Measurements from ENCODE around the gene GRHL1.

GRHL1 gene

DNA sequence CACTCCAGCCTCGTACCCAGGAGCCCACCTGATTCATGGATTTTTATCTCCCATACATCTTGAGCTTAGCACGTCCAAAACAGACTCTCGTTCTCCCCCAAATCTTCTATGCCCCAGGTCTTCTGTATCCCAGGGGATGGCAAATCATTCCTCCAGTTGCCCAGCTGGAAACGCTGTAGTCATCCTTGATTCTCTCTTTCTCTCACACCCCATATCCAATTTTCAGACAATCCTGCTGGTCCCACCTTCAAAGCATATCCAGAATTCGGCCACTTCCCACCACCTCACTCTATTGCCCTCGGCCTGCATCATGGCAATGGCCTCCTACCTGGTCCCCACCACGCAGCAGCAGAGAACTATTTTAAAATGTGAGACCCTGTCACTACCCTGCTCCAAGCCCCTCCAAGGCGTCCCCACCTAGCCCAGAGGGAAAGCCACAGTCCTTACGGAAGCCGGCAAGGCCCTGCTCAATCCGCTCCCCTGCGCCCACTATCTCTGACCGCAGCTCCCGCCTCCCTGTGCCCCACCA is 1.4 kb upstream of the GRHL1 start:
- DNase-seq, result no peak

DNA sequence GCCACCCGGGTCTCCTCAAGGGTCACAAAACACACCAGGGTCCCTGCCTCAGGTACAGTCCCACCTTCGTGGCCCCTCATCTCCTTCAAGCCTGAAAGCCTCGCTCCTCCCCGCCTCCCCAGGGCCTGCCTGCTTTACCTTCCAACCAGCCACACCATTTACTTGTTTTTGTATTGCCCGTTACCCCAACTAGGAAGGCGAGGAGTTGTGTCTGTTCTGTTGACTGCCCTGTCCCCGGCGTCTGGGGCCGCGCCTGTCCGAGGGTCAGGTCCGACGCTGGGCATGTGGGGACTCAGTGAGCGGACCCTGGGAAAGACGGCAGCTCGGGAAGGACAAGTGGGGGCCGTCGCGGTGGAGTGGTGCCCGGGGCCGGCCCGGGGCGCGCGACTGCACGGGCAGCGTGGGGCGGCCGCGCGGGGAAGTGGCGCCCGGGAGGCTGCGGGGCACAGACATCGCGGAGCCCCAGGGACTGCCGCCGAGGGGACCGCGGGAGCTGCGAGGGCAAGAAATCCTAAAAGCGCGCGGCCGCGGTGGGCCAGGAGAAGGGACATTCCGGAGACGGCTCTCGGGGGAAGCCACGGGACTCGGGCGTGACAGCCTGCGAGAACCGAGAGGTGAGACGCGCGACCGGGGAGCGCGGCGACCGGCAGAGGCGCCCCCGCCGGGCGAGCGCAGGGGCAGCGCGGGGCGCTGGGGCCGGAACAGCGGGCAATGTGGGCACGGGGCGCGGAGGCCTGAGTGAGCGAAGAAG is 797 bp upstream of the GRHL1 start:
- no peak for DNase-seq

DNA sequence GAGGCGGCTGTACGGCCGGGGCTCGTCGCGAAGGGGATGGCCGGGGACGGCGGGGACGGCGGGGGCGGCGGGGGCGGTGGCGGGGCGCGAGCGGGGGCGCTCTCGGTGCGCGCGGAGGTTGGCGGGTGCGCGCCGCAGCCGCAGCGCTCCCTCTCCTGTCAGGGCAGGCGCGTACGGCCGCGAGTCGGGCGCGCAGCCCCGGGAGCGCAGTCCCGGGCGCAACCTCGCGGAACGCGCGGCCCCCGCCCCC is 296 bp upstream of the GRHL1 start:
- no peak for DNase-seq

DNA sequence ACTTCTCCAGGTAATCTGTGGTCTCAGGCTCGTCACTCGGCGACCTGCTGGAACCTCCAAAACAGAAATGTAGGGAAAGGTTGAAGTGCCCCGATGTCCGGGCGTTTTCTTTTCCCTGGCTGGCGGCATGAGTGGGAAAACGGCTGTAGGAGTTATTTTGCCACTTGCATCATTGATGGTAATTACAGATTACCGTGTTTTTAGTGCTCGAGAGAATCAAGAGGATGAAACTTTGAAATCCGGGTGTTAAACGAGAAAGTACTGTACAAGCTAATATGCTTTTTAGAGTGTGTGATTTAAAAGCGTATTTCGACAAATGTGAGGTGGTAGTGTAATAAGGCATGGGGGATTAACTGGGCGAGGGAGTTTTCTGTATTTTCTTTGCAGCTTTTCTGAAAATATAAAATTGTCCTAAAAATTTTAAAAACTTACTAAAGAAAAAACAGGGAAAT is 819 bp downstream of the GRHL1 start:
- no peak for DNase-seq

DNA sequence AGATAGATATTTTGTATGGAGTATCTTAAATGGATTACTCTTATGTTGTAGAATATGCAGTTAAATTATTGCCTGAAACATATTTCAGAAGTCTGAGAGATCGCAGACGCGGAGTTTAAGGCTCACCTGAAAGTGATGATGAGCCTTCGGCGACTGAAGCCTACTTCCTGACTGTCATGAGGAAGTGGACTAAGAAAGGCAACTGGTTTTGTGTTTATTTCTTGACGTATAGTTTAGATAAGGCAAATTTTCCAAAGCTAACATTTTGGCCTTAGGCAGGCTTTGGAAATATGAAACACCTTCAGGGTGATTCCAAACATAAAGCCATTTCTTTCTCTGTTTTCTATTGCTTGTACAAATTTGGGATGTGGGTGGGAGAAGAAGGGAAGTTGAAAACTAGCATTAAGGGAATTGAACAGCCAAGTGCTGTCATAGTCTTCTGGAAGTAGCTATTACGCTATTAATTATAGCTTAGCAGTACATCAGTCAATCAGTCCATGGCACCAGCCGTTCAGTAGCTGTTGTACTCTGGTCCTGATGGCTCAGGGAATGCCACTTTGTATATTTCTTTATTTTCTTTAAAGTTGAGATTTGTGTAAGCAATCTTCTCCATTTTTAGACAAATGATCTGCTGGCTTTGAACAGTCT is 1.5 kb downstream of the GRHL1 start:
- no peak for DNase-seq

DNA sequence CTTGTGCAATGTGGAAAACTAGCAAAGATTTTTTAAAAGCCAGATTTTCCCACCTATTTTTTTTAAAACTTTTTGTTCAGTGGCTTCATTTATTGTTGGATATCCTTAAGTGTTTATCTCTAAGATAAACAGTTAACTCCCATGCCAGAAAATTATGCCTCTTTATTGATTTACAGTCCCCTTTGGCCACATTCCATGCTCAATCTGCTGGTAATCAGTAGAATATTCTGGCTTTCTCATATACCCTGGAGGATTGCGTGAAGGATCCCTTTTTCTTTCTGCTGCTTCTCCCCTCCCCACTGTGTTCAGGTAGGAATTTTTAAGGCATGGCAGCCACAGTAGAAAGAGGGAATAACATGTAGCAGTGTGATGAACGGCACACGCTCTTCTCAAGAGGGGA is 2.6 kb downstream of the GRHL1 start:
- DNase-seq, result no peak

DNA sequence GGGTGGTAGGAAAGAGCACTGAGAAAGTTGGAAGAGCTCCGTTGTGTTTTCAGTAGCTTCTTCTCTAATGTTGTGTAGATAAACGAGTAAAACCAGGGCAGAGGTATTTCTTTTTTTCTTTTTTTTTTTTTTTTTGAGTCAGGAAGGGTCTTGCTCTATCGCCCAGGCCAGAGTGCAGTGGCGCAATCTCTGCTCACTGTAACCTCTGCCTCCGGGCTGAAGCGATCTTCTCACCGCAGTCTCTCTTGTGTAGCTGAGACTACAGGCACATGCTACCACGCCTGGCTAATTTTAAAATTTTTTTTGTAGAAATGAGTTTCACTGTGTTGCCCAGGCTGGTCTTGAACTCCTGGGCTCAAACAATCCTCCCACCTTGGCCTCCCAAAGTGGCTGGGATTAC is 6.6 kb downstream of the GRHL1 start:
- no peak for DNase-seq

DNA sequence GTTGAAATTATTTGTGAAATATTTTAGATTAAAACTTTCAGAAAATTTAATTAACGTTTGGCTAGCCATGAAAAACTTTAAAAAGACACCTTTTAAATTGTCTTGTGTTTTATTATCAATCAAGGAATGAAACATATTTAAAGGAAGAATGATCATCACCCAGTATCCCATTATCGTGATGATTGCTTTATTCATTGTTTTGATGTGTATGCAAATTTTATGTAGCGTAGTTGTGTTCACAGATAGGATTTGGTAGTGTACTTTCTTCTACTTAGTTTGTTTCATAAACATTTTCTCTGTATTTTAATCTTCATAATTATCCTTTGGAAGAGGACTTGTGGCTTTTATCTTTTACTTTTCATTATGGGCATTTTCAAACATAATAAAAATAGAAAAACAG is 7.8 kb downstream of the GRHL1 start:
- no peak for DNase-seq

DNA sequence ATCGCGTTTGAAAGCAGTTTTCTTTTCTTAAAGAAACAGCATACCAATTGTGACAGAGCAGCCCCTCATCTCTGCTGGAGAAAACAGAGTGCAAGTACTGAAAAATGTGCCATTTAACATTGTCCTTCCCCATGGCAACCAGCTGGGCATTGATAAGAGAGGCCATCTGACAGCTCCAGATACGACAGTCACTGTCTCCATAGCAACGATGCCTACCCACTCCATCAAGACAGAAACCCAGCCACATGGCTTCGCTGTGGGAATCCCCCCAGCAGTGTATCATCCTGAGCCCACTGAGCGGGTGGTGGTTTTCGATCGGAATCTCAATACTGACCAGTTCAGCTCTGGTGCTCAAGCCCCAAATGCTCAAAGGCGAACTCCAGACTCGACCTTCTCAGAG is 9.5 kb downstream of the GRHL1 start:
- no peak for DNase-seq

DNA sequence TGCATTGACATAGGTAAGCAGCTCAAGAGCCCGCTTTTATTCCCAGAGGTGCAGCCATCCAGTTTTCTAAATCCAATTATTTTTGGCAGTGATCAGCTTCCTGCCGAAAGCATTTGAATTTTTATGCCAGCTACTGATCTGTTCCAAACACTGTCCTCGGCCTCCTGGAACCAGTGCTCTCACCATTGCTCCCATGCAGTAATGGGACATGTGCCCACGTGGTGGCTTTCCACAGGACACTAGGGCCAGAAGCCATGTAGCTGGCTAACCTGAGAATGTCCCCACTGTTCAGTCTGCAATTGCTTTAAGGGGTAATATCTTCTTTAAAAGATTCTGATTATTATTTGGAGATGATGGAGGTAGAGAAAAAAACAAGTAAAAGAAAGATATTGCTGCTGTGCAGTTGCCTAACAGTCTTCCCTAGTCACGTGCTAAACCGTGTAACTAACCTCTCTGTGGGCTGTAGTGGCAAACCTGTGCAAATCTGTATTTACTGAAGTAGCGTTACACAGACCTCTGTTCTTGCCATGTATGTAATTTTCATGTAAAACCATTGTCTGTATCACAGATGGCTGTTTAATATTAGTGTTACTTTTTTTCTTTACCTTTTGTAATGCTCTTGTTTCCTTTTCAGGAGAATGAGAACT is 13.0 kb downstream of the GRHL1 start:
- no peak for DNase-seq

DNA sequence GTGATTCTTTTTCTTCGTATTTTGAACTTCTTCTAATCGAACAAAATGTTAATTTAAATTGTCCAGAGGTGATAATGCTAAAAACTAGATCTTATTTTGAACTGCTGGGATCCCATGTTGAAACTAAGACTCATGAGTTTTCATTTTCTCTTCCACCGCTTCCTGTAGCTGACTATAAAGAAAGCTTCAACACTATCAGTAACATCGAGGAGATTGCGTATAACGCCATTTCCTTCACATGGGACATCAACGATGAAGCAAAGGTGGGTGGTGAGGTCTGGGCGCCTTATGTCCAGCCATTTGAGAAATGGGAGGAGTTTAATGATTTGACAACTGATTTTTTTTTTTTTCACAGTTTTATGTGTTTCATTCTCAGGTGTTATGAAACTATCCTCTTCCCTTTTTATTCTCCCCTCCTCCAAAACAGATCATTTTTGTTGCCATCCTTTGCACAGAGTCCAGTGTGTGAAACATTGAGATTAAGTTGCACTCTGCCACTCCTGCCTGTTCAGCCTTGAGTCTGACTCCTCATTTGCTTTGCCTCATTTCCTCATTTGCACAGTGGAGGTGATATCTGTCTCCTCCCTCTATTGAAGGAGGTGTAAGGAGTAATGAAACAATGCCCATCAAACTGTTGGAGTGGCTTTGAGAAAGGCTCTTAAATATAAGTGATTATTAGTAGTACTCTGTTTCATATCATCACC is 13.8 kb downstream of the GRHL1 start:
- DNase-seq, result no peak

DNA sequence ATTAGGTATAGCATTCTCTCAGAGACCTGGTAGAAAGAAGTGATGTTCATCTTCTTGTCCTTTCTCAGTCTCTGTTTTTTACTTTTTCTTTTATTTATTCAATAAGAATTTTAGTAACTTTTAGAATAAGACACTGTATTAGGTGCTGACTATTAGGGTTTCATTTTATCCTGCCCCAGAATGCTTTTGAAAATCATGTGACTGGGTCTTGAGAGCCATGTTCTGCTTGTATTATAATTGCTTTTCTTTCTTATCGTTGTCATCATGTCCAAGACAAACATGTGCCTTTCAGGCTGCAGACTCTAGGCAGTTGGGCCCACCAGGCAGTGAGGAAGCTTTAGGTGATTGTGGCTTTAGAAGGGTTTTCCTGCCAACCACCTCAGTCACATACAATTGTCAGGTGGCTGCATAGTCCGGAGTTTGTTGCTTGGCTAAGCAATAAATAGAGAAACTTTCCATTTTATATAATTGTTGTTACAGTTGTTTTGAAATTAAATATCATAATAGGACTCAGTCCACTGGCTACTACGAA is 15.1 kb downstream of the GRHL1 start:
- DNase-seq, result no peak

DNA sequence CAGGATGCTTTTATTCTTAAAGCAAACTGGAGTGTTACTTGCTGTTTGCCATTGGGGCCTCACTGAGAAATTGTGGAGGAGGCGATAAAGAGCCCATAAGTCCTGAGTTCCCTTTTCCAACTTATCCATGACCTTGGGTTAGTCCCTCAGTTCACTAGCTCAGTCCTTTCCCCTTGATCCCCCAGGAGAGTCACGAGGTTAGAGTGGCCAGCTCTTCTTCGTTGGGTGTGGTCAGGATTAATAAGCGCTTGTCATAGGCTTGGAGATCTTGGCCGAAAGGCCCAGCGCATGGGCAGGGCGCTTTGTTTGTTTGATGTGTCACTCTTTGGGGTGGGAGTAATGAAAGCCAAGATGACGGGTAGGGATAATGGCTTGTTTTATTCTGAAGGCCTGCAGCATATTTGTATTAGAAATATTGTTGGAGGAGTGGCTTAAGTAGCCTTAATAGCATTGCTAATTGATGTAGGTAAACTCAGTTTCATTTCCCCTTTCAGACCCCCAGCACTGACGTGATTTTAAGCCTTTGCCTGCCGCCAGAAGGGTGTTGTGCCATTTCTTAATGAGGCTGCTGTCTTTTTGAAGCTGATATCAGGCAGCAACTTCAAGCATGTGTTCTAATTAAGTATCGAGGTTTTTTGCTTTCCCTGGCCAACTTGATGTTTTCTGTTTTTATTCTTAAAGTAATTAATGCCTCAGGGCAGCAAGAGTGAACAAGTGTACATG is 15.7 kb downstream of the GRHL1 start:
- DNase-seq, result no peak

DNA sequence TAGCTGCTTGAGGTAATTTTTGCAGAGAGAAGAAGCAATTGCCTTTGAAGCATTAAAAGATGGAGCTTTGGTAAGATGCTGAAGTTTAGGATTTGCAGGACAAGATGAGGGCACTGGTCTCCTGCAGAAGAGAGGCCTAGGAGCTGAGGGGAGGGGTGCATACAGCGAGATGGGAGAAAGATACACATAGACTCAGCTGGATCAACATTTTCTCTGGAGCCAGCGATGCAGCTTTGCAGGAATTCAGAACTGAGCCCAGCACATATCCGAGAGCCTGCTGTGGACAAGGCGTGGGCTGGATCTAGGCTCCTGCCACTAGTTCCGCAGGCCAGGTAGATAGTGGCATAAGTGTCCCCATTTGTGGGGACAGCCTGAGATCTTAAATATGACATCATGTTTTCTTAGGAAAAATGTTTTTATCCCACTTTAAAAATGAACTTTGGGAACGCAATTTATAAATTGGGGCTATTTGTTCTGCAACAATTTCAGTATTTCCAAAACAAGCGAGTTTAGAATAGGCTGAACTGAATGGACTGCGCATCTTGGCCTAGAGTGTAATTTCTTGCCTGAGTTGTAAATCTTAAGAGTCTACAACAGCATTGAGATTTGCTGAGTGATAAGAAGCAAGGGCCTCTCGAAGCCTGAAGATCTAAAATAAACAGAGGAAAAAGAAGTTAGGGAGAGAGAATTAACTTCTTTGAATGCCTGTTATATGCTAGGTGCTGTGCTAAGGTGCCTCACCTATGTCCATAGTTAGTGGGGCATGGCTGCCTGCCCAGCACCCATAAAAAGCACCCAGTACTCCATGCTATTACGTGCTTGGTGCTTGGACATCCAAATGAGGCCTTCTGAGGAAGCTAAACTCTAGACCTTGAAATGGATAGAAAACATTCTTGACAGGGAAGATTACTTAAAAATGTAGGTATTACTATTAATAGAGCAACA is 17.3 kb downstream of the GRHL1 start:
- no peak for DNase-seq

DNA sequence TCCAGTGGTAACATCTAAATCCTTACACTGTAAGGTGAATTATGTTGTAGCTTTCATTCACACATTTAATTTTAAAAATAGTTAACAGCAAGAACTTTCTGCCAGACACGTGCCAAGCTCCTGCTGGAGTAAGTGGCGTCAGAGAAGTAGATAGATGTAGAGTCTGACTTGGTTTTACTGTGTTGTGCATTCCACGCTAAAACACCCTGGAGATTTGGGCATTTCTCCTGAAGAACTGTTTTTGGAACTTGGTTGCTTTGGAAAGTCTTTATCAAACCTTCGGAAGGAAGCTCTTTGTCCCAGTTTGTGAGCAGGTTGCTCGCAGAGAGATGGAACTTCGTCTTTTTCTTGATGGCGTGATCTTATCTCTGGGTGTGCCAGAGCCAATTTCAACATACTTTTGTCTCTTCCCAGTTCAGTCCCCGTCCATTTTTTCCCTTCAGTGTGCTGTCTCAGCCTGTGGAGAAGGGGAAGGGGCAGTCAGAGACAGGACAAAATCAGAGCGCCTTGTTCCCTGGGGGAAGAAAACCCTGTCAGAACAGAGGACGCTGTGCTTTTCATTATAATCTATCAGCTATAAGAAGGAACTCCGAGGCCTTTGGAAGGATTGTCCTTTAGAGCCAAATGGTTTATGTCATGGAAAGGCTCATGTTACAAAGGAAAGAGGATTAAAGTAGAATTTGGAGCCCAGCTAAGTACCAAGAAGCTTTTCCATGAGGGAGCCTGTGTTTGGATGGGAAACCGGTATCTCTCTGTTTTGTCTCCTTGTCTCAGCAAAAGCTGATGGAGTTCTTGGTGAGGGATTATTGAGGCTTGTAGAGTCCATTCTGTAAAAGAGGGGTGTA is 18.9 kb downstream of the GRHL1 start:
- no peak for DNase-seq

DNA sequence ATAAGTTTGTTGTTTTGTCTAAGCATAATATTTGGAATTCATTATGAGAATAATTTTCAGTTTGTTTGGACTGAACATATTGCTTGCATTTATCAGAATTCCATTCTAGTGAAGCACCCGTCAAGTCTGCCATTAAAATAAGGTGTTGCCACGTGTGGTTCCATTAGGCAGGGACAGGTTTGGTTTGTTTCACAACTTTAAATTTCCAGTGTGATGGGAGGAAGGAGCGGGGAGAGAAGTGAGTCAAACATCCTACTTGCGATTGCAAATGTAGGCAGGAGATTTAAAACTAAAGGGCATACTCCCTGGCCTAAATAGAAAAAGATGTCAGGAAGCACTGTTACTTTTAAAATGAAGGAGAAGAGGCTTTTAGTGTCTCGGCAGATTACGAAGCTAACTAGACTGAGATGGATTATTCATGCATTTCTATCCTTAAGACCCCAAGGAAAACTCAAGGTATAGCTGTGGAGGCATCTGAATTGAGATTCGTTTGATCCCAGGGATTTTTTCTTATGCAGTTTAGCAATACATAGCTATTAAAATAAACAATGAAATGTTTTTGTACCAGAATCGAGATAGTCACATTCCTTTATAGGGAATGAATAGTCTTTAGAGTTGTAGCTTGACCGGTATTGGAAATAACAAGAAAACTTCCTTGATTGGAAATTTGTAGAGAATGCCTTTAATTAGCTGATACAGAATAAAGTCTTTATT is 19.8 kb downstream of the GRHL1 start:
- no peak for DNase-seq

DNA sequence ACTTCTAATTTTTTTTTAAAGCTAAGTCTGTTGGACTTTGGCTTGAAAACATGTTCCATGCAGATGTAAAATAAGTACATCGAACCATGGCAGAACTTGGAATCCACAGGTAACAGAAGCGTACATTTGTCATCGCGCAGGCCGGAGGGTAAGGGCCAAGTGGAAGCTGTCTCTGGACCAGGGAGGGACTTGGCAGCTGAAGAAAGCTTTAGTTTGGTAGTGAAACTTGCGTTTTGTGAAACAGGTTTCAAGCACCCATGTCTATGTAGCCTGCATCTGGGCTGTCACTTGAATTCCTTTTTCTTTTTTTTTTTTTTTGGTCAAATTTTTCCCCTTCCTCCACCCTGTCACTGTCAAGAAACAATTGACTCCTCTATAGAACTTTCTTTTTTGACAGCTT is 20.4 kb downstream of the GRHL1 start:
- no peak for DNase-seq

DNA sequence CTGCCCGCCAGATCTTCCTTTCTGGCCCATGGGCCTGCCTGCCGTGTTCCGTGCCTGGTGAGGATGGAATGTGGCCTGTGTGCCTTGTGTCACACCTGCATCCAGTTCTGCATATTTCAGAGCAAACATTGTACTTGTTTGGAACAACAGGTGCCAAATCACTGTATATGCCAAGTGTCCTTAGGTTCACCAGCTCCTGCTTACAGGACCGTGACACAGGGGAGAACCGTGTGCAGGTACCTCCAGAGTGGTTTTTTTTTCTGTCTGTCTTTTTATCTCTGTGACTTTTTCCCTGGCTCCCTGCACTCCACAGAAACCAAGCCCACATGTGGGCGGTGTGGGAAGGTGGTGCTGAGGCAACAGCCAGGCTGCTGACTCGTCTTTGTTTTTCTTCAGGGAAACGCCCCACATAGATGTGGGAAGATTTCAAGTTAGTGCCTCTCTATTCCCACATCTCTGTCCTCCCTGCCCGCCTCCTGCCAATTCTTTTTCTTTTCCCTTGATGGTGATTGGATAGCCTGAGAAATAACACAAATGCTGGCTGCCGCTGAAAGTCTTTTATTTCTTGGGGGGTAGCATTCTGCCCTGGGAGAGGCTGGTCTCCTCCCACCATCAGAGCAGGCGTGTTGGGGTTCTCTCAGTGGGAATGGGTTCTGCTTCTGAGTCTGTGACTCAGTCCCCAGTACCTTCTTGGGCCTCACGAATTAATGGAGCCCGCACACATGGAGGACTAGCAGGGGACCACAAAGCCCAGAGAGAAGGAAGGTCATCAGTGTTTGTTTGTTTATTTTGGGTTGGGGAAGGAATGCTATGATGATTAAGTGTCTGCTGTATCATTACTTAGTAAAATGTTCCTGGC is 21.4 kb downstream of the GRHL1 start:
- DNase-seq, result no peak

DNA sequence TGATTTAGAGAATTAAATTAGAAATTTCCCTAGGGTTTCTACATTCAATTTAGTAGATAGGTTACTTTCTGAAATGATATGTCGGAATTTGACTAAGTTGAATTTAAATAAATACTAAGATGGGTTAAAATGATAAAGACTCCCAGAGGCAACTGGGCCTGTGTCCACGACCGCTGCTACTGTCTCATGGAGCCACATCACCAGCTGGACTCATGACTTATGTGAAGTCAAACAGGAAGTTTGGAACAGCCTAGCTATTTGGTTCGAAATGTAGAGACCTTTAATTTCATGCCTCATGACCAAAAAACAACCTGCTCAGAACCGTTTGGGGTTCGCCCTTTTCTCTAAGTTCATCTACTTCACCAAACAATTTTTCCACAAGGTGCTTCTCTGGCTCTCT is 22.2 kb downstream of the GRHL1 start:
- no peak for DNase-seq

Measured in NCI-H1048 (cell line).